HEK293 (cell line): ENCODE measurements around the gene MTFP1.

Experiments
- CTCF ChIA-PET: fragments of 350-600 bp; formaldehyde crosslinking; extraction: SDS; loops from one replicate; lab custom pipeline; 2021; ENCODE audit warnings: antibody characterized with exemption; lab: Yijun Ruan, JAX
- POLR2A ChIA-PET: fragments of 300-600 bp; formaldehyde crosslinking; extraction: SDS; loops from one replicate; lab custom pipeline; 2020; ENCODE audit warnings: antibody characterized with exemption, inconsistent platforms; lab: Yijun Ruan, JAX
- H3K27ac ChIP-seq: fragments of 200-500 bp; sonication (Bioruptor generic); 2 replicates; pipeline ENCODE4 v1.5.1; 2014; ENCODE audit warnings: low read depth, low read length, control low read depth, inconsistent platforms; ENCODE audit errors: extremely low read depth
- H3K36me3 ChIP-seq, 2 experiments: fragments of 200-500 bp in 1 of 2; sonication (Bioruptor generic) in 1 of 2; 1 replicate in 1 of 2; 2 replicates in 1 of 2; pipeline ENCODE4 v1.5.1; 2014 to 2017; ENCODE audit warnings: inconsistent platforms in 2 of 2, low read length in 2 of 2; ENCODE audit not compliant: control insufficient read depth in 2 of 2, insufficient read depth in 1 of 2
- H3K4me1 ChIP-seq: fragments of 200-500 bp; sonication (Bioruptor generic); 2 replicates; pipeline ENCODE4 v1.5.1; 2014; ENCODE audit warnings: mild to moderate bottlenecking, low read length, inconsistent platforms; ENCODE audit not compliant: control insufficient read depth, insufficient read depth
- H3K4me3 ChIP-seq: 2 replicates; pipeline ENCODE4 v1.5.1; 2011; ENCODE audit warnings: low read depth, mild to moderate bottlenecking, control low read depth, low read length, moderate library complexity
- H3K9me3 ChIP-seq: fragments of 200-500 bp; sonication (Bioruptor generic); 2 replicates; pipeline ENCODE4 v1.5.1; 2014; ENCODE audit warnings: low read depth, low read length, inconsistent platforms; ENCODE audit not compliant: control insufficient read depth, insufficient read depth
- GLI4 ChIP-seq: fragments of 450-650 bp; formaldehyde crosslinking; IDR thresholded peaks from 2 replicates; pipeline ENCODE4 v1.5.1; 2016; ENCODE audit warnings: missing biosample characterization, missing genetic modification characterization
- GLIS1 ChIP-seq: fragments of 450-650 bp; formaldehyde crosslinking; IDR thresholded peaks from 2 replicates; pipeline ENCODE4 v1.5.1; 2016; ENCODE audit warnings: missing biosample characterization, missing genetic modification characterization
- GLIS2 ChIP-seq: fragments of 450-650 bp; formaldehyde crosslinking; IDR thresholded peaks from 2 replicates; pipeline ENCODE4 v1.5.1; 2016; ENCODE audit warnings: missing biosample characterization, missing genetic modification characterization
- KLF1 ChIP-seq: fragments of 450-650 bp; formaldehyde crosslinking; IDR thresholded peaks from 2 replicates; pipeline ENCODE4 v1.5.1; 2016; ENCODE audit warnings: missing biosample characterization, missing genetic modification characterization
- KLF16 ChIP-seq: fragments of 450-650 bp; formaldehyde crosslinking; IDR thresholded peaks from 2 replicates; pipeline ENCODE4 v1.5.1; 2017; ENCODE audit warnings: missing biosample characterization, missing genetic modification characterization
- KLF17 ChIP-seq: fragments of 450-650 bp; formaldehyde crosslinking; IDR thresholded peaks from 2 replicates; pipeline ENCODE4 v1.5.1; 2016; ENCODE audit warnings: missing biosample characterization, missing genetic modification characterization
- PATZ1 ChIP-seq: fragments of 450-650 bp; formaldehyde crosslinking; IDR thresholded peaks from 2 replicates; pipeline ENCODE4 v1.5.1; 2016; ENCODE audit warnings: missing biosample characterization, missing genetic modification characterization
- RBAK ChIP-seq: fragments of 450-650 bp; formaldehyde crosslinking; IDR thresholded peaks from 2 replicates; pipeline ENCODE4 v1.5.1; 2016; ENCODE audit warnings: missing biosample characterization, missing genetic modification characterization
- REPIN1 ChIP-seq: fragments of 450-650 bp; formaldehyde crosslinking; IDR thresholded peaks from 2 replicates; pipeline ENCODE4 v1.5.1; 2017; ENCODE audit warnings: missing biosample characterization, missing genetic modification characterization, low read depth
- SALL2 ChIP-seq: fragments of 450-650 bp; formaldehyde crosslinking; IDR thresholded peaks from 2 replicates; pipeline ENCODE4 v1.5.0; 2017; ENCODE audit warnings: missing biosample characterization, mild to moderate bottlenecking, missing genetic modification characterization, borderline replicate concordance
- SCRT2 ChIP-seq: fragments of 450-650 bp; formaldehyde crosslinking; IDR thresholded peaks from 2 replicates; pipeline ENCODE4 v1.5.1; 2016; ENCODE audit warnings: missing biosample characterization, missing genetic modification characterization
- SP7 ChIP-seq: fragments of 450-650 bp; formaldehyde crosslinking; IDR thresholded peaks from 2 replicates; pipeline ENCODE4 v1.5.1; 2016; ENCODE audit warnings: missing biosample characterization, missing genetic modification characterization
- WT1 ChIP-seq: fragments of 450-650 bp; formaldehyde crosslinking; IDR thresholded peaks from 2 replicates; pipeline ENCODE4 v1.5.1; 2016; ENCODE audit warnings: missing biosample characterization, missing genetic modification characterization
- ZBTB21 ChIP-seq: fragments of 450-650 bp; formaldehyde crosslinking; IDR thresholded peaks from 2 replicates; pipeline ENCODE4 v1.5.1; 2017; ENCODE audit warnings: missing biosample characterization, missing genetic modification characterization
- ZBTB48 ChIP-seq: fragments of 450-650 bp; formaldehyde crosslinking; IDR thresholded peaks from 2 replicates; pipeline ENCODE4 v1.5.1; 2016; ENCODE audit warnings: missing biosample characterization, missing genetic modification characterization
- ZFHX2 ChIP-seq: fragments of 450-650 bp; formaldehyde crosslinking; conservative IDR thresholded peaks from 2 replicates; pipeline ENCODE4 v1.5.1; 2016; ENCODE audit warnings: missing biosample characterization, missing genetic modification characterization
- ZNF121 ChIP-seq: fragments of 450-650 bp; formaldehyde crosslinking; IDR thresholded peaks from 2 replicates; pipeline ENCODE4 v1.5.1; 2016; ENCODE audit warnings: missing biosample characterization, missing genetic modification characterization
- ZNF239 ChIP-seq: fragments of 450-650 bp; formaldehyde crosslinking; IDR thresholded peaks from 2 replicates; pipeline ENCODE4 v1.5.1; 2016; ENCODE audit warnings: missing biosample characterization, missing genetic modification characterization
- ZNF335 ChIP-seq: fragments of 450-650 bp; formaldehyde crosslinking; conservative IDR thresholded peaks from 2 replicates; pipeline ENCODE4 v1.5.1; 2016; ENCODE audit warnings: missing biosample characterization, missing genetic modification characterization
- ZNF362 ChIP-seq: fragments of 450-650 bp; formaldehyde crosslinking; IDR thresholded peaks from 2 replicates; pipeline ENCODE4 v1.5.1; 2016; ENCODE audit warnings: missing biosample characterization, missing genetic modification characterization
- ZNF513 ChIP-seq: fragments of 450-650 bp; IDR thresholded peaks from 2 replicates; pipeline ENCODE4 v1.5.1; 2018; ENCODE audit warnings: missing biosample characterization, missing genetic modification characterization
- ZNF521 ChIP-seq: fragments of 450-650 bp; formaldehyde crosslinking; IDR thresholded peaks from 2 replicates; pipeline ENCODE4 v1.5.1; 2017; ENCODE audit warnings: missing biosample characterization, mild to moderate bottlenecking, missing genetic modification characterization
- ZNF626 ChIP-seq: fragments of 450-650 bp; sonication (Bioruptor Pico); formaldehyde crosslinking; IDR thresholded peaks from 2 replicates; pipeline ENCODE4 v1.5.1; 2018; ENCODE audit warnings: missing biosample characterization, missing genetic modification characterization, inconsistent platforms
- ZNF660 ChIP-seq: fragments of 450-650 bp; IDR thresholded peaks from 2 replicates; pipeline ENCODE4 v1.5.1; 2018; ENCODE audit warnings: missing biosample characterization, mild to moderate bottlenecking, missing genetic modification characterization
- ZNF701 ChIP-seq: fragments of 450-650 bp; formaldehyde crosslinking; IDR thresholded peaks from 2 replicates; pipeline ENCODE4 v1.5.1; 2016; ENCODE audit warnings: missing biosample characterization, missing genetic modification characterization
- ZNF768 ChIP-seq: fragments of 450-650 bp; formaldehyde crosslinking; IDR thresholded peaks from 2 replicates; pipeline ENCODE4 v1.5.1; 2018; ENCODE audit warnings: missing biosample characterization, mild to moderate bottlenecking, missing genetic modification characterization
- ZNF777 ChIP-seq: fragments of 450-650 bp; formaldehyde crosslinking; IDR thresholded peaks from 2 replicates; pipeline ENCODE4 v1.5.1; 2017; ENCODE audit warnings: missing biosample characterization, missing genetic modification characterization, borderline replicate concordance
- ZNF785 ChIP-seq: fragments of 450-650 bp; formaldehyde crosslinking; IDR thresholded peaks from 2 replicates; pipeline ENCODE4 v1.5.1; 2016; ENCODE audit warnings: missing biosample characterization, missing genetic modification characterization
- ZSCAN23 ChIP-seq: fragments of 450-650 bp; formaldehyde crosslinking; IDR thresholded peaks from 2 replicates; pipeline ENCODE4 v1.5.1; 2016; ENCODE audit warnings: missing biosample characterization, missing genetic modification characterization
- ZXDB ChIP-seq: fragments of 450-650 bp; formaldehyde crosslinking; IDR thresholded peaks from 2 replicates; pipeline ENCODE4 v1.5.1; 2016; ENCODE audit warnings: missing biosample characterization, missing genetic modification characterization

MTFP1 gene

GRCh38 chr22:30423301-30423958 lies 2.1 kb upstream of the MTFP1 start:
- ChIA-PET POLR2A (interaction anchor here (0.5 to 6.0 kb wide), 31 partner anchors 10 to 1188 kb away, joined by 3 to 86 read pairs (median 4); partner anchors contain the start of genes CCDC157, INPP5J, MORC2 and PES1), CTCF (interaction anchor here (0.5 to 7.6 kb wide), 12 partner anchors 10 to 575 kb away, joined by 3 to 71 read pairs (median 6); no protein-coding TSS in a partner anchor)
- Histone ChIP-seq H3K4me1 (peaks cover 28% of the 10 kb centered on the region), H3K36me3 (peaks cover 0 to 40% of the 10 kb centered on the region in 2 experiments; a peak in 1 of 3 replicates), H3K4me3 (peak overlapping the region; percentile 63), H3K9me3 (no peaks in the 10 kb centered on the region), H3K27ac (peak overlapping the region; percentile 98)
- TF ChIP-seq GLIS1 (peak; percentile 99), PATZ1 (tag by site-specific recombination) (peak; percentile 75), ZNF362 (tag by site-specific recombination) (no peak), ZNF239 (tag by site-specific recombination) (no peak), ZNF335 (tag by site-specific recombination) (peak; percentile 94; the same call in 1 of the 2 replicates), KLF17 (0 out of 2 replicates have a peak, but pooled peaks have one; percentile 10), ZNF121 (0 out of 2 replicates have a peak, but pooled peaks have one; percentile 66), ZNF660 (no peak), ZXDB (tag by site-specific recombination) (no peak), WT1 (tag by site-specific recombination) (0 out of 2 replicates have a peak, but pooled peaks have one; percentile 5), GLIS2 (tag by site-specific recombination) (peak; percentile 95), KLF16 (tag by site-specific recombination) (peak; percentile 31; the same call in 1 of the 2 replicates), GLI4 (peak; percentile 53; the same call in 1 of the 2 replicates), ZSCAN23 (tag by site-specific recombination) (peak; percentile 42; the same call in 1 of the 2 replicates), SP7 (no peak), ZNF768 (no peak), ZNF521 (tag by site-specific recombination) (no peak), ZNF777 (tag by site-specific recombination) (peak; percentile 83; the same call in 1 of the 2 replicates), REPIN1 (tag by site-specific recombination) (no peak), SCRT2 (tag by site-specific recombination) (peak; percentile 39), ZBTB21 (tag by site-specific recombination) (no peak; the same call in 1 of the 2 replicates), KLF1 (no peak; the same call in 1 of the 2 replicates), RBAK (tag by site-specific recombination) (no peak), ZFHX2 (tag by site-specific recombination) (peak; percentile 53), ZNF626 (tag by site-specific recombination) (no peak), ZNF701 (tag by site-specific recombination) (no peak), SALL2 (tag by site-specific recombination) (no peak), ZNF513 (tag by site-specific recombination) (no peak), ZBTB48 (tag by site-specific recombination) (peak; percentile 38), ZNF785 (tag by site-specific recombination) (peak; percentile 17; the same call in 1 of the 2 replicates)
